Neural progenitor cell (in vitro differentiated cells): Measurements from ENCODE around the gene CSGALNACT2. TPM values are rescaled to one million over a fixed set of nuclear protein-coding genes. Genes with fewer than 3 reads are reported as not detected.

Experiments used
- DNase-seq: peaks from one replicate; pipeline ENCODE4 v3.0.0-alpha.2; 2016; ENCODE audit warnings: low spot score
- H2AFZ ChIP-seq: fragments of 200-600 bp; sonication (generic); replicated peaks from 2 replicates; pipeline ENCODE4 v1.6.1; 2016; ENCODE audit warnings: antibody characterized with exemption
- H3F3A ChIP-seq: fragments of 200-600 bp; sonication (generic); 2 replicates; pipeline ENCODE4 v1.6.1; 2016; ENCODE audit warnings: antibody characterized with exemption, low read depth
- H3K27ac ChIP-seq: fragments of 200-600 bp; sonication (generic); 2 replicates; pipeline ENCODE4 v1.5.1; 2016; ENCODE audit warnings: mild to moderate bottlenecking
- H3K27me3 ChIP-seq: fragments of 200-600 bp; sonication (generic); 2 replicates; pipeline ENCODE4 v1.6.1; 2016; ENCODE audit warnings: mild to moderate bottlenecking, moderate library complexity
- H3K36me3 ChIP-seq: fragments of 200-600 bp; sonication (generic); 2 replicates; pipeline ENCODE4 v1.5.1; 2016
- H3K4me1 ChIP-seq: fragments of 200-600 bp; sonication (generic); 2 replicates; pipeline ENCODE4 v1.6.1; 2016; ENCODE audit warnings: mixed run types
- H3K4me2 ChIP-seq: fragments of 200-600 bp; sonication (generic); 2 replicates; pipeline ENCODE4 v1.6.1; 2016
- H3K4me3 ChIP-seq: fragments of 200-600 bp; sonication (generic); 2 replicates; pipeline ENCODE4 v1.5.1; 2016
- H3K79me2 ChIP-seq: fragments of 200-600 bp; sonication (generic); 2 replicates; pipeline ENCODE4 v1.6.1; 2016; ENCODE audit warnings: low read depth
- H3K9ac ChIP-seq: fragments of 200-600 bp; sonication (generic); 2 replicates; pipeline ENCODE4 v1.6.1; 2016
- H3K9me3 ChIP-seq: fragments of 200-600 bp; sonication (generic); 2 replicates; pipeline ENCODE4 v1.5.1; 2016; ENCODE audit warnings: low read depth
- H4K20me1 ChIP-seq: fragments of 200-600 bp; sonication (generic); 2 replicates; pipeline ENCODE4 v1.6.1; 2016; ENCODE audit warnings: low read depth
- H3K27ac Mint-ChIP-seq: 3 replicates; pipeline ENCODE4 v1.8.0; 2021; ENCODE audit warnings: mixed read lengths
- H3K27me3 Mint-ChIP-seq: 2 replicates; pipeline ENCODE4 v1.8.0; 2022; ENCODE audit warnings: low read depth, mild to moderate bottlenecking, inconsistent platforms, moderate library complexity, mixed read lengths; ENCODE audit not compliant: insufficient read depth
- H3K36me3 Mint-ChIP-seq: 3 replicates; pipeline ENCODE4 v1.8.0; 2021; ENCODE audit warnings: mixed read lengths
- H3K4me1 Mint-ChIP-seq: 3 replicates; pipeline ENCODE4 v1.8.0; 2021; ENCODE audit warnings: mixed read lengths
- H3K4me3 Mint-ChIP-seq: 3 replicates; pipeline ENCODE4 v1.8.0; 2021; ENCODE audit warnings: mild to moderate bottlenecking, moderate library complexity, mixed read lengths
- H3K9me3 Mint-ChIP-seq: 3 replicates; pipeline ENCODE4 v1.8.0; 2020; ENCODE audit warnings: mixed read lengths
- EZH2 ChIP-seq: fragments of 200-600 bp; sonication (generic); IDR thresholded peaks from 2 replicates; pipeline ENCODE4 v1.6.1; 2017; ENCODE audit warnings: antibody characterized with exemption, mild to moderate bottlenecking, moderate library complexity
- EZH2phosphoT487 ChIP-seq: fragments of 200-600 bp; sonication (generic); IDR thresholded peaks from 2 replicates; pipeline ENCODE4 v1.6.1; 2017; ENCODE audit warnings: antibody characterized with exemption
- total RNA-seq: library from RNA; depleted of rRNA; stranded (reverse); fragments of >200 nt; gene quantifications from 2 replicates; pipeline ENCODE4 v1.2.3, GENCODE V29; 2015; ENCODE audit warnings: low replicate concordance
- TF ChIP-seq, protein P1 (sequence below): fragments of 200-600 bp; sonication (generic); IDR thresholded peaks from 2 replicates; pipeline ENCODE4 v1.5.1; 2017; ENCODE audit warnings: antibody characterized with exemption, mild to moderate bottlenecking

Gene CSGALNACT2
- total RNA-seq, 1 donor from 2014 or later: 9.3 TPM

DNA sequence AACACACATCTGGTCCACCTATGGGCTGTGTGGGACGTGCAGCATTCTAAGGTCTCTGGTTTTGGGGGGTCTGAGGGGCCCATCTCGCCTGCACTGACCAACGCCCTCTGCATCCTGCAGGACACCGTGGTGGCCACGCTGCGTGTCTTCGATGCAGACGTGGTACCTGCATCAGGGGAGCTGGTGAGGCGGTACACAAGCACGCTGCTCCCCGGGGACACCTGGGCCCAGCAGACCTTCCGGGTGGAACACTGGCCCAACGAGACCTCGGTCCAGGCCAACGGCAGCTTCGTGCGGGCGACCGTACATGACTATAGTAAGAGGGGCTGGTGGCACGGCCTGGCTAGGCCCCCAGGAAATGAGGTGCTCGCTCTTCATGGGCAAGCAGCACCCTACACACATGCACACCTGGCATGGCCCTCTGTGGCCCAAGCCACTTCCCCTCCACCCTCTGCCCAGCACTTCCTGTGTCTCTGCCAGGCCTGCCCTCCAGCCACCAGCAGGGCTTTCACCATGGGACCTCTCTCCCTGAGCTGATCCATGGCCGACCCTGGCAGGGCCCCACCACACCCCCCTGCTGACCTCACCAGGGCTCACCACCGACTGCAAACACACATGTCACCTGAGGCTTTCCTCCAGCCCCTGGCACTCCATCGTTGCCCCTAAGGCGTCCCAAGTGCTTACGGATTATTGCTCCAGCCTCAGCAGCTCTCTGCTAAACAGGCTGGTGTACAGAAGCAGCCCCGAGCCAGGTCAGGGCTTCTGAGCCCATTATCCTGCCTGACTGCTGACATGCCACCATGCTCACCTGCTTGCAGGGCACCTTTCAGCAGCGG, 31.8 kb upstream of the CSGALNACT2 start:
- H2AFZ ChIP-seq: no peak overlapping the region
- Mint-ChIP-seq H3K4me3 (no peak overlapping the region), H3K9me3 (no peaks in the 10 kb centered on the region), H3K27me3 (peaks cover 4% of the 10 kb centered on the region), H3K36me3 (no peaks in the 10 kb centered on the region), H3K4me1 (no peaks in the 10 kb centered on the region), H3K27ac (no peak overlapping the region)
- H4K20me1 ChIP-seq: no peaks in the 10 kb centered on the region
- H3K4me1 ChIP-seq: no peaks in the 10 kb centered on the region
- TF ChIP-seq EZH2phosphoT487: no peak
- no peak for TF ChIP-seq EZH2
- TF ChIP-seq, protein P1, sequence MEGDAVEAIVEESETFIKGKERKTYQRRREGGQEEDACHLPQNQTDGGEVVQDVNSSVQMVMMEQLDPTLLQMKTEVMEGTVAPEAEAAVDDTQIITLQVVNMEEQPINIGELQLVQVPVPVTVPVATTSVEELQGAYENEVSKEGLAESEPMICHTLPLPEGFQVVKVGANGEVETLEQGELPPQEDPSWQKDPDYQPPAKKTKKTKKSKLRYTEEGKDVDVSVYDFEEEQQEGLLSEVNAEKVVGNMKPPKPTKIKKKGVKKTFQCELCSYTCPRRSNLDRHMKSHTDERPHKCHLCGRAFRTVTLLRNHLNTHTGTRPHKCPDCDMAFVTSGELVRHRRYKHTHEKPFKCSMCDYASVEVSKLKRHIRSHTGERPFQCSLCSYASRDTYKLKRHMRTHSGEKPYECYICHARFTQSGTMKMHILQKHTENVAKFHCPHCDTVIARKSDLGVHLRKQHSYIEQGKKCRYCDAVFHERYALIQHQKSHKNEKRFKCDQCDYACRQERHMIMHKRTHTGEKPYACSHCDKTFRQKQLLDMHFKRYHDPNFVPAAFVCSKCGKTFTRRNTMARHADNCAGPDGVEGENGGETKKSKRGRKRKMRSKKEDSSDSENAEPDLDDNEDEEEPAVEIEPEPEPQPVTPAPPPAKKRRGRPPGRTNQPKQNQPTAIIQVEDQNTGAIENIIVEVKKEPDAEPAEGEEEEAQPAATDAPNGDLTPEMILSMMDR: no peak
- H3K79me2 ChIP-seq: no peaks in the 10 kb centered on the region
- H3K27me3 ChIP-seq: peaks cover 24% of the 10 kb centered on the region
- H3K4me2 ChIP-seq: no peak overlapping the region
- H3F3A ChIP-seq: no peaks in the 10 kb centered on the region
- H3K9ac ChIP-seq: no peak overlapping the region
- no peaks in the 10 kb centered on the region for H3K36me3 ChIP-seq
- H3K27ac ChIP-seq: no peak overlapping the region
- DNase-seq: no peak
- no peak overlapping the region for H3K4me3 ChIP-seq
- H3K9me3 ChIP-seq: no peaks in the 10 kb centered on the region

- H4K20me1 ChIP-seq: no peaks in the 10 kb centered on the region
- no peaks in the 10 kb centered on the region for H3K9me3 ChIP-seq
- H3K36me3 ChIP-seq: no peaks in the 10 kb centered on the region
- Mint-ChIP-seq H3K4me1 (no peaks in the 10 kb centered on the region), H3K27ac (no peak overlapping the region), H3K36me3 (no peaks in the 10 kb centered on the region), H3K9me3 (no peaks in the 10 kb centered on the region), H3K4me3 (no peak overlapping the region), H3K27me3 (peaks cover 2% of the 10 kb centered on the region)
- no peak overlapping the region for H2AFZ ChIP-seq
- TF ChIP-seq EZH2phosphoT487: no peak
- TF ChIP-seq EZH2: no peak
- TF ChIP-seq, protein P1: no peak
- no peaks in the 10 kb centered on the region for H3F3A ChIP-seq
- H3K27ac ChIP-seq: no peak overlapping the region
- no peak overlapping the region for H3K9ac ChIP-seq
- H3K4me3 ChIP-seq: no peak overlapping the region
- H3K4me1 ChIP-seq: no peaks in the 10 kb centered on the region
- H3K4me2 ChIP-seq: no peak overlapping the region
- H3K79me2 ChIP-seq: no peaks in the 10 kb centered on the region
- DNase-seq: no peak
- H3K27me3 ChIP-seq: peaks cover 14% of the 10 kb centered on the region
Measured at GRCh38 chr10:43108951-43109350, 29.3 kb upstream of the CSGALNACT2 start.

- H3K36me3 Mint-ChIP-seq: no peaks in the 10 kb centered on the region
- H3K9me3 Mint-ChIP-seq: no peaks in the 10 kb centered on the region
- no peak for DNase-seq
- Histone ChIP-seq H3K9ac (no peak overlapping the region), H4K20me1 (no peaks in the 10 kb centered on the region), H3K27me3 (peaks cover 6% of the 10 kb centered on the region), H3K4me1 (no peaks in the 10 kb centered on the region), H3F3A (no peaks in the 10 kb centered on the region), H3K27ac (no peak overlapping the region), H3K79me2 (no peaks in the 10 kb centered on the region), H2AFZ (peak overlapping the region; percentile 20), H3K9me3 (no peaks in the 10 kb centered on the region), H3K4me3 (no peak overlapping the region), H3K4me2 (no peak overlapping the region), H3K36me3 (no peaks in the 10 kb centered on the region)
- no peaks in the 10 kb centered on the region for H3K4me1 Mint-ChIP-seq
- TF ChIP-seq, protein P1: no peak
- no peak for TF ChIP-seq EZH2
- no peak overlapping the region for H3K27ac Mint-ChIP-seq
- H3K27me3 Mint-ChIP-seq: peaks cover 2% of the 10 kb centered on the region
- H3K4me3 Mint-ChIP-seq: no peak overlapping the region
Measured at GRCh38 chr10:43109671-43110249, 28.5 kb upstream of the CSGALNACT2 start.
